ENCODE measurements around the gene GLTPD2.

GLTPD2 gene

DNA sequence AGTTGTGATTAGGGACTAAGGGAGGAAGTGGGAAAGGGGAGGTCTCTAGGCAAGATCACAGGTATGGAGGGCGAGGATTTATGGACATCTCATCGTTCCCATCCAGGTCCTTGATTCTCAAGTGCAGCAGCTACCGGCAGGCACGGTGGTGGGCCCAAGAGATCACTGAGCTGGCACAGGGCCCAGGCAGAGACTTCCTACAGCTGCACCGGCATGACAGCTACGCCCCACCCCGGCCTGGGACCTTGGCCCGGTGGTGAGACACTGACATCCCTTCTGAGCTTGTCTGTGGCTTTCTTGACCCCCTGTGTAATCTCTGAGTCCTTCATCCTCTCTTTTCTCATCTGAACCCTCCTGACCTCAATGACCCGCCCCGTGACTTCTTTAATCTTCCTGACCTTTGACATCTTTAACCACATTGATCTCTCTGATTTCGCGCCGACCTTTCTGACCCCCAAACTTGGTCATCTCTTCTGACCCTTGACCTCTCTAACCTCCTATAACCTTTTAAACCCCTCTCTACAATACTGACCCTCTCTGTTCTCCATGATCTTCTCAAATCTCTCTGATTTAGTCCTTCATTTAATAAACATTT is 22.0 kb downstream of the GLTPD2 start:
- Histone ChIP-seq H3K27ac (no peak overlapping the region), H3K36me3 (no peaks in the 10 kb centered on the region), H3K4me3 (ENCODE audit: low read depth in 1 of 2, low read length in 1 of 2) (no peak overlapping the region), H3K4me1 (ENCODE audit: control insufficient read depth in 1 of 2, insufficient read depth in 1 of 2, low read depth in 1 of 2, low read length in 1 of 2) (peaks cover 9 to 10% of the 10 kb centered on the region in 2 experiments), H3K9me3 (no peaks in the 10 kb centered on the region), H3K27me3 (peaks cover 77% of the 10 kb centered on the region)
- TF ChIP-seq, protein P1, sequence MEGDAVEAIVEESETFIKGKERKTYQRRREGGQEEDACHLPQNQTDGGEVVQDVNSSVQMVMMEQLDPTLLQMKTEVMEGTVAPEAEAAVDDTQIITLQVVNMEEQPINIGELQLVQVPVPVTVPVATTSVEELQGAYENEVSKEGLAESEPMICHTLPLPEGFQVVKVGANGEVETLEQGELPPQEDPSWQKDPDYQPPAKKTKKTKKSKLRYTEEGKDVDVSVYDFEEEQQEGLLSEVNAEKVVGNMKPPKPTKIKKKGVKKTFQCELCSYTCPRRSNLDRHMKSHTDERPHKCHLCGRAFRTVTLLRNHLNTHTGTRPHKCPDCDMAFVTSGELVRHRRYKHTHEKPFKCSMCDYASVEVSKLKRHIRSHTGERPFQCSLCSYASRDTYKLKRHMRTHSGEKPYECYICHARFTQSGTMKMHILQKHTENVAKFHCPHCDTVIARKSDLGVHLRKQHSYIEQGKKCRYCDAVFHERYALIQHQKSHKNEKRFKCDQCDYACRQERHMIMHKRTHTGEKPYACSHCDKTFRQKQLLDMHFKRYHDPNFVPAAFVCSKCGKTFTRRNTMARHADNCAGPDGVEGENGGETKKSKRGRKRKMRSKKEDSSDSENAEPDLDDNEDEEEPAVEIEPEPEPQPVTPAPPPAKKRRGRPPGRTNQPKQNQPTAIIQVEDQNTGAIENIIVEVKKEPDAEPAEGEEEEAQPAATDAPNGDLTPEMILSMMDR (IDR thresholded peaks at IDR 0.05) = no peak

DNA sequence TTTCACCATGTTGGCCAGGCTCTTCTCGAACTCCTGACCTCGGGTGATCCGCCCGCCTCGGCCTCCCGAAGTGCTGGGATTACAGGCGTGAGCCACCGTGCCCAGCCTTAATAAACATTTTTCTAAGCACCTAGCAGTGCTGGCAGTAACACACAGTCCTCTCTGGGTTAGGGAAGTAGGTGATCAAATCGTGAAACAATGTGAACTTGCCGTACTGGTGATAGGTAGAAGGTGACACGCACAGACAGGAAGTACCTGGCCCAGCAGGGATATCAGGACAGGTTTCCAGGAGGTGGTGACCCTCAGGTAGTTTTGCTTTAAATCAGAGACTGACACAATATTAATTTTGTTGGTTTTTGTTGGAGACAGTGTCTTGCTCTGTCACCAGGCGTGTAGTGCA is 22.7 kb downstream of the GLTPD2 start:
- Histone ChIP-seq H3K4me1 (ENCODE audit: control insufficient read depth in 1 of 2, insufficient read depth in 1 of 2, low read depth in 1 of 2, low read length in 1 of 2) (peaks cover 5 to 8% of the 10 kb centered on the region in 2 experiments), H3K36me3 (no peaks in the 10 kb centered on the region), H3K4me3 (ENCODE audit: low read depth in 1 of 2, low read length in 1 of 2) (no peak overlapping the region), H3K9me3 (no peaks in the 10 kb centered on the region), H3K27ac (no peak overlapping the region), H3K27me3 (peaks cover 72% of the 10 kb centered on the region)
- TF ChIP-seq, protein P1 (IDR thresholded peaks at IDR 0.05) = no peak

DNA sequence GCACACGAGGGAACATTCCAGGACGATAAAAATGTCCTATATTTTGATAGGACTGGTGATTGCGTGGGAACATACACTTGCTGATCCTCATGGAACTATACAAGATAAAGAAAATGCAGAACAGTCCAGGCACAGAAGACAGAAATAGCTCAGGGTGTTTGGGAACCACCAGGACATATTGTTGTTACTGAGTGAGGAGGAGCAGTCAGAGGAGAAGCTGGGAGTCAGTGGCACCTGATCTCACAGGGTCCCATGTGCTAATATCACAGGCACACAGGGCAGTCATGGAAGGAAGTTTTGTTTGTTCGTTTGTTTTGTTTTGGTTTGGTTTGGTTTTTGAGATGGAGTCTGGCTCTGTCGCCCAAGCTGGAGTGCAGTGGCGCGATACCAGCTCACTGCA is 23.9 kb downstream of the GLTPD2 start:
- H3K36me3 ChIP-seq = no peaks in the 10 kb centered on the region
- TF ChIP-seq, protein P1 (IDR thresholded peaks at IDR 0.05) = no peak
- peaks cover 0 to under 1% of the 10 kb centered on the region in 2 experiments for H3K4me1 ChIP-seq (ENCODE audit: control insufficient read depth in 1 of 2, insufficient read depth in 1 of 2, low read depth in 1 of 2, low read length in 1 of 2)
- H3K4me3 ChIP-seq (ENCODE audit: low read depth in 1 of 2, low read length in 1 of 2) = no peak overlapping the region
- no peaks in the 10 kb centered on the region for H3K9me3 ChIP-seq
- H3K27me3 ChIP-seq = peaks cover 62% of the 10 kb centered on the region
- no peak overlapping the region for H3K27ac ChIP-seq

DNA sequence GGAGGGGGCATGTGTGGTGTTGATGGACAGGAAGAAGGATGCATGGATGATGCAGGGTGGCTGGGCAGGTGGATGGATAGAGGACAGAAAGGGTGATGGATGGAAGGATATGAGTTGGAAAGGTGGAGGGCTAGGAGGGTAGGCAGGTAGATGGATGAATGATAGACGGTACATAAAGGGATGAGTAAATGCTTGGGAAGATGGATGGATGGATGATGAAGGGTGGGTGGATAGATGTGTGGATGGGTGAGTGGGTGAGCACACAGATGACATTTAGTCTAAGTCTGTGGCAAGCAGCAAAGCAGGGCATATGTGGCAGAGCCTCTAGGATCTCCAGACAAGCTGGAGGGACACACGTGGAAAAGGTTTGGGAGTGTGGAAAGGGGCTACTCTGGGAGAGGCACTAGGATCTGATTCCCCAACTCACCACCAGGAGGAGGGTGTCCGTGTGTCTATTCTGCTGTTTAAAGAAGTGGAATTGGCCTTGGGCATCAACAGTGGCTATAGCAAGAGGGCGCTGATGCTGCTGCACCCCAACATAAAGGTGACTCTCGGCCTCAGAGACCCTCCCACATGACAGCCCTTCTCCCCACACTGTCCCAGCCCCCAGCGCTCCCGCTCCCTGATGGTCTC is 26.4 kb downstream of the GLTPD2 start:
- H3K27ac ChIP-seq = no peak overlapping the region
- H3K36me3 ChIP-seq = no peaks in the 10 kb centered on the region
- H3K4me3 ChIP-seq (ENCODE audit: low read depth in 1 of 2, low read length in 1 of 2) = no peak overlapping the region
- H3K27me3 ChIP-seq = peaks cover 39% of the 10 kb centered on the region
- no peaks in the 10 kb centered on the region for H3K9me3 ChIP-seq
- TF ChIP-seq, protein P1 (IDR thresholded peaks at IDR 0.05) = no peak
- no peaks in the 10 kb centered on the region for H3K4me1 ChIP-seq (ENCODE audit: control insufficient read depth in 1 of 2, insufficient read depth in 1 of 2, low read depth in 1 of 2, low read length in 1 of 2)

DNA sequence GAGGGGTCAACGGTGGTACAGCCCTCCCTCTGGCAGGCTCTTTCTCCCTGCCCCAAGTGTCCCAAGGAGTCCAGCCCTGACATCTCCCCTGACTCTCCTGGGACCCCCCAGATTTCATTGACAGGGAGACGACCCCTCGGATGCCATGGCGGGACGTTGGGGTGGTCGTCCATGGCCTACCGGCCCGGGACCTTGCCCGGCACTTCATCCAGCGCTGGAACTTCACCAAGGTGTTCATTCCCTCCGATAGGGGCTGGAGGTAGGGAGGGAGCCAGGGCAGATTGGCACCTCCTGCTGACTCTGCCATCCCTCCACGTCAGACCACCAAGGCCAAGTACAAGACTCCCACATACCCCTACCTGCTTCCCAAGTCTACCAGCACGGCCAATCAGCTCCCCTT is 28.1 kb downstream of the GLTPD2 start:
- H3K27me3 ChIP-seq = peaks cover 32% of the 10 kb centered on the region
- H3K4me1 ChIP-seq (ENCODE audit: control insufficient read depth in 1 of 2, insufficient read depth in 1 of 2, low read depth in 1 of 2, low read length in 1 of 2) = no peaks in the 10 kb centered on the region
- H3K4me3 ChIP-seq (ENCODE audit: low read depth in 1 of 2, low read length in 1 of 2) = no peak overlapping the region
- no peaks in the 10 kb centered on the region for H3K36me3 ChIP-seq
- H3K9me3 ChIP-seq = no peaks in the 10 kb centered on the region
- no peak overlapping the region for H3K27ac ChIP-seq
- TF ChIP-seq, protein P1 (IDR thresholded peaks at IDR 0.05) = no peak

All from neutrophil (primary cell).